HEK293 (cell line): ENCODE results near the gene HOXD10.

Experiments
- CTCF ChIA-PET: fragments of 350-600 bp; formaldehyde crosslinking; extraction: SDS; loops from one replicate; lab custom pipeline; 2021; ENCODE audit warnings: antibody characterized with exemption; lab: Yijun Ruan, JAX
- POLR2A ChIA-PET: fragments of 300-600 bp; formaldehyde crosslinking; extraction: SDS; loops from one replicate; lab custom pipeline; 2020; ENCODE audit warnings: antibody characterized with exemption, inconsistent platforms; lab: Yijun Ruan, JAX
- H3K27ac ChIP-seq: fragments of 200-500 bp; sonication (Bioruptor generic); 2 replicates; pipeline ENCODE4 v1.5.1; 2014; ENCODE audit warnings: low read depth, low read length, control low read depth, inconsistent platforms; ENCODE audit errors: extremely low read depth
- H3K36me3 ChIP-seq, 2 experiments: fragments of 200-500 bp in 1 of 2; sonication (Bioruptor generic) in 1 of 2; 1 replicate in 1 of 2; 2 replicates in 1 of 2; pipeline ENCODE4 v1.5.1; 2014 to 2017; ENCODE audit warnings: inconsistent platforms in 2 of 2, low read length in 2 of 2; ENCODE audit not compliant: control insufficient read depth in 2 of 2, insufficient read depth in 1 of 2
- H3K4me1 ChIP-seq: fragments of 200-500 bp; sonication (Bioruptor generic); 2 replicates; pipeline ENCODE4 v1.5.1; 2014; ENCODE audit warnings: mild to moderate bottlenecking, low read length, inconsistent platforms; ENCODE audit not compliant: control insufficient read depth, insufficient read depth
- H3K4me3 ChIP-seq: 2 replicates; pipeline ENCODE4 v1.5.1; 2011; ENCODE audit warnings: low read depth, mild to moderate bottlenecking, control low read depth, low read length, moderate library complexity
- H3K9me3 ChIP-seq: fragments of 200-500 bp; sonication (Bioruptor generic); 2 replicates; pipeline ENCODE4 v1.5.1; 2014; ENCODE audit warnings: low read depth, low read length, inconsistent platforms; ENCODE audit not compliant: control insufficient read depth, insufficient read depth
- BCL11B ChIP-seq: fragments of 450-650 bp; formaldehyde crosslinking; IDR thresholded peaks from 2 replicates; pipeline ENCODE4 v1.5.1; 2016; ENCODE audit warnings: low read depth, missing biosample characterization, missing genetic modification characterization
- PRDM4 ChIP-seq: fragments of 450-650 bp; formaldehyde crosslinking; IDR thresholded peaks from 2 replicates; pipeline ENCODE4 v1.5.1; 2017; ENCODE audit warnings: missing biosample characterization, missing genetic modification characterization
- YY2 ChIP-seq: fragments of 450-650 bp; formaldehyde crosslinking; IDR thresholded peaks from 2 replicates; pipeline ENCODE4 v1.5.1; 2016; ENCODE audit warnings: missing biosample characterization, missing genetic modification characterization
- ZBTB49 ChIP-seq: fragments of 450-650 bp; formaldehyde crosslinking; IDR thresholded peaks from 2 replicates; pipeline ENCODE4 v1.5.1; 2016; ENCODE audit warnings: missing biosample characterization, missing genetic modification characterization, low read depth
- ZFHX2 ChIP-seq: fragments of 450-650 bp; formaldehyde crosslinking; conservative IDR thresholded peaks from 2 replicates; pipeline ENCODE4 v1.5.1; 2016; ENCODE audit warnings: missing biosample characterization, missing genetic modification characterization
- ZNF114 ChIP-seq: fragments of 450-650 bp; formaldehyde crosslinking; IDR thresholded peaks from 2 replicates; pipeline ENCODE4 v1.5.0; 2017; ENCODE audit warnings: missing biosample characterization, missing genetic modification characterization
- ZNF184 ChIP-seq: fragments of 450-650 bp; IDR thresholded peaks from 2 replicates; pipeline ENCODE4 v1.5.1; 2018; ENCODE audit warnings: missing biosample characterization, mild to moderate bottlenecking, missing genetic modification characterization
- ZNF202 ChIP-seq: fragments of 450-650 bp; formaldehyde crosslinking; IDR thresholded peaks from 2 replicates; pipeline ENCODE4 v1.5.1; 2016; ENCODE audit warnings: missing biosample characterization, missing genetic modification characterization, borderline replicate concordance
- ZNF280C ChIP-seq: fragments of 450-650 bp; formaldehyde crosslinking; IDR thresholded peaks from 2 replicates; pipeline ENCODE4 v1.5.1; 2016; ENCODE audit warnings: missing biosample characterization, missing genetic modification characterization
- ZNF585B ChIP-seq: fragments of 450-650 bp; formaldehyde crosslinking; IDR thresholded peaks from 2 replicates; pipeline ENCODE4 v1.5.1; 2016; ENCODE audit warnings: missing biosample characterization, missing genetic modification characterization
- ZNF600 ChIP-seq: fragments of 450-650 bp; formaldehyde crosslinking; IDR thresholded peaks from 2 replicates; pipeline ENCODE4 v1.5.1; 2016; ENCODE audit warnings: missing biosample characterization, missing genetic modification characterization
- ZNF623 ChIP-seq: fragments of 450-650 bp; formaldehyde crosslinking; IDR thresholded peaks from 2 replicates; pipeline ENCODE4 v1.5.1; 2016; ENCODE audit warnings: missing biosample characterization, missing genetic modification characterization
- ZNF624 ChIP-seq: fragments of 450-650 bp; formaldehyde crosslinking; IDR thresholded peaks from 2 replicates; pipeline ENCODE4 v1.5.1; 2017; ENCODE audit warnings: missing biosample characterization, missing genetic modification characterization
- ZNF785 ChIP-seq: fragments of 450-650 bp; formaldehyde crosslinking; IDR thresholded peaks from 2 replicates; pipeline ENCODE4 v1.5.1; 2016; ENCODE audit warnings: missing biosample characterization, missing genetic modification characterization
- ZSCAN16 ChIP-seq: fragments of 450-650 bp; formaldehyde crosslinking; IDR thresholded peaks from 2 replicates; pipeline ENCODE4 v1.5.1; 2016; ENCODE audit warnings: missing biosample characterization, missing genetic modification characterization
- ZXDB ChIP-seq: fragments of 450-650 bp; formaldehyde crosslinking; IDR thresholded peaks from 2 replicates; pipeline ENCODE4 v1.5.1; 2016; ENCODE audit warnings: missing biosample characterization, missing genetic modification characterization

HOXD10 gene

GRCh38 chr2:176121190-176122051 lies 4.8 kb downstream of the HOXD10 start (continued):
- TF ChIP-seq ZNF623 (tag by site-specific recombination) (no peak), ZNF184 (tag by site-specific recombination) (no peak), ZBTB49 (tag by site-specific recombination) (no peak)

- TF ChIP-seq ZNF785 (tag by site-specific recombination) (no peak), ZNF280C (tag by site-specific recombination) (no peak), PRDM4 (tag by site-specific recombination) (no peak), YY2 (tag by site-specific recombination) (no peak), ZNF624 (tag by site-specific recombination) (no peak), BCL11B (tag by site-specific recombination) (no peak), ZNF600 (tag by site-specific recombination) (no peak), ZNF114 (no peak), ZXDB (tag by site-specific recombination) (no peak), ZSCAN16 (tag by site-specific recombination) (no peak)
- TF ChIP-seq, all 188 proteins: peak for 0
- ChIA-PET CTCF (interaction anchor here (1.4 kb wide), 1 partner anchor 11 kb away, joined by 7 read pairs; no protein-coding TSS in a partner anchor), POLR2A (no interaction called here)
- Histone ChIP-seq H3K27ac (no peak overlapping the region), H3K36me3 (peaks cover 5 to 79% of the 10 kb centered on the region in 2 experiments; a peak in 2 of 3 replicates), H3K4me3 (no peak overlapping the region), H3K4me1 (no peaks in the 10 kb centered on the region; the same call in 1 of the 2 replicates), H3K9me3 (no peaks in the 10 kb centered on the region)
These were observed 5.6 kb downstream of the HOXD10 start for GRCh38 chr2:176122052-176122682.

- H3K4me1 ChIP-seq: no peaks in the 10 kb centered on the region; the same call in 1 of the 2 replicates
- POLR2A ChIA-PET: no interaction called here
- no peaks in the 10 kb centered on the region for H3K9me3 ChIP-seq
- TF ChIP-seq ZNF585B (tag by site-specific recombination): no peak
- peak; percentile 20; the same call in 1 of the 2 replicates for TF ChIP-seq ZFHX2
- 0 out of 2 replicates have a peak, but pooled peaks have one; percentile 66 for TF ChIP-seq ZNF202 (tag by site-specific recombination)
- H3K36me3 ChIP-seq: peaks cover 5 to 72% of the 10 kb centered on the region in 2 experiments; a peak in 2 of 3 replicates
- CTCF ChIA-PET: interaction anchor here (1.4 kb wide), 1 partner anchor 12 kb away, joined by 7 read pairs; no protein-coding TSS in a partner anchor
- H3K4me3 ChIP-seq: no peak within 1 kb of the TSS
- no peak within 1 kb of the TSS for H3K27ac ChIP-seq
These were observed 6.3 kb downstream of the HOXD10 start, which contains the start of gene HOXD9 for GRCh38 chr2:176122683-176123410. HOXD9 (plus strand) TSS chr2:176122719; CDS start chr2:176122769, 50 bp downstream.
